SK-N-SH (cell line): ENCODE data around the gene OR10G3. TPM values are rescaled to one million over a fixed set of nuclear protein-coding genes. Genes with fewer than 3 reads are reported as not detected.
A peak's percentile ranks its signal among the peaks of the same experiment; 100 is the strongest.

ENCODE experiments used
- CTCF ChIA-PET: fragments of 300-600, 350-600 bp; formaldehyde crosslinking; extraction: SDS; loops from one replicate; lab custom pipeline; 2021; lab: Yijun Ruan, JAX
- POLR2A ChIA-PET: fragments of 350-600 bp; sonication (Branson Sonifier 250); formaldehyde crosslinking; extraction: SDS; loops from one replicate; lab custom pipeline; 2020; ENCODE audit warnings: antibody characterized with exemption, inconsistent platforms; lab: Yijun Ruan, JAX
- DNase-seq: peaks from one replicate; pipeline ENCODE4 v3.0.0; 2012
- H2AFZ ChIP-seq: fragments of 200-600 bp; sonication (generic); 2 replicates; pipeline ENCODE4 v1.8.1; 2016; ENCODE audit warnings: antibody characterized with exemption, mild to moderate bottlenecking, low read depth
- H3F3A ChIP-seq: fragments of 200-600 bp; sonication (generic); replicated peaks from 2 replicates; pipeline ENCODE3; 2016; ENCODE audit warnings: antibody characterized with exemption, mild to moderate bottlenecking; ENCODE audit not compliant: insufficient read depth
- H3K27ac ChIP-seq, 2 experiments: fragments of 200-500 bp in 1 of 2; fragments of 200-600 bp in 1 of 2; sonication (Bioruptor generic) in 1 of 2; sonication (generic), shearing (Covaris generic) in 1 of 2; 2 replicates each; pipeline versions ENCODE4 v1.5.1 to v1.6.1; 2014 to 2016; ENCODE audit warnings: low read depth in 2 of 2, inconsistent platforms in 1 of 2, low read length in 1 of 2, mild to moderate bottlenecking in 1 of 2, mixed read lengths in 1 of 2
- H3K27me3 ChIP-seq: fragments of 200-600 bp; sonication (generic), shearing (Covaris generic); 2 replicates; pipeline ENCODE4 v1.6.1; 2016; ENCODE audit warnings: mixed run types; ENCODE audit not compliant: insufficient read depth
- H3K36me3 ChIP-seq, 2 experiments: fragments of 200-500 bp in 1 of 2; fragments of 200-600 bp in 1 of 2; sonication (Bioruptor generic) in 1 of 2; sonication (generic) in 1 of 2; replicated peaks in 1 of 2; 2 replicates each; pipeline versions ENCODE3 to v1.5.1; 2014 to 2016; ENCODE audit warnings: low read length in 1 of 2, mild to moderate bottlenecking in 1 of 2; ENCODE audit not compliant: insufficient read depth in 2 of 2, control insufficient read depth in 1 of 2
- H3K4me1 ChIP-seq, 2 experiments: fragments of 200-500 bp in 1 of 2; fragments of 200-600 bp in 1 of 2; sonication (Bioruptor generic) in 1 of 2; sonication (generic), shearing (Covaris generic) in 1 of 2; 2 replicates each; pipeline versions ENCODE4 v1.5.1 to v1.6.1; 2014 to 2016; ENCODE audit warnings: low read depth in 1 of 2, low read length in 1 of 2, mixed run types in 1 of 2; ENCODE audit not compliant: insufficient read depth in 2 of 2, control insufficient read depth in 1 of 2
- H3K4me2 ChIP-seq: fragments of 200-600 bp; sonication (generic), shearing (Covaris generic); 2 replicates; pipeline ENCODE4 v1.6.1; 2017; ENCODE audit warnings: mixed run types
- H3K4me3 ChIP-seq, 2 experiments: fragments of 200-500 bp in 1 of 2; fragments of 200-600 bp in 1 of 2; sonication (Bioruptor generic) in 1 of 2; sonication (generic), shearing (Covaris generic) in 1 of 2; 2 replicates each; pipeline versions ENCODE4 v1.5.1 to v1.8.1; 2014 to 2016; ENCODE audit warnings: low read depth in 2 of 2, inconsistent platforms in 1 of 2, low read length in 1 of 2, mild to moderate bottlenecking in 1 of 2, mixed read lengths in 1 of 2, moderate library complexity in 1 of 2
- H3K79me2 ChIP-seq: fragments of 200-600 bp; sonication (generic); 2 replicates; pipeline ENCODE4 v1.8.1; 2017; ENCODE audit warnings: mild to moderate bottlenecking; ENCODE audit not compliant: insufficient read depth
- H3K9ac ChIP-seq: fragments of 200-600 bp; sonication (generic); 2 replicates; pipeline ENCODE4 v1.6.1; 2017; ENCODE audit warnings: mixed run types
- H3K9me2 ChIP-seq: fragments of 200-600 bp; sonication (generic); 2 replicates; pipeline ENCODE4 v1.6.1; 2017; ENCODE audit warnings: mixed run types
- H3K9me3 ChIP-seq: fragments of 200-600 bp; sonication (generic); 2 replicates; pipeline ENCODE4 v1.6.1; 2017; ENCODE audit warnings: mixed run types, mild to moderate bottlenecking, moderate library complexity
- H4K20me1 ChIP-seq: fragments of 200-600 bp; sonication (generic); 2 replicates; pipeline ENCODE4 v1.6.1; 2017; ENCODE audit warnings: mild to moderate bottlenecking, mixed run types; ENCODE audit not compliant: insufficient read depth
- ELF1 ChIP-seq: IDR thresholded peaks from 2 replicates; pipeline ENCODE4 v1.4.0; 2012
- FOSL2 ChIP-seq: IDR thresholded peaks from 2 replicates; pipeline ENCODE4 v1.4.0; 2012; ENCODE audit warnings: low read depth, mild to moderate bottlenecking, moderate library complexity, borderline replicate concordance
- FOXM1 ChIP-seq: IDR thresholded peaks from 2 replicates; pipeline ENCODE4 v1.4.0; 2012; ENCODE audit warnings: low read depth, mild to moderate bottlenecking
- GABPA ChIP-seq: IDR thresholded peaks from 2 replicates; pipeline ENCODE4 v1.4.0; 2012; ENCODE audit warnings: low read depth, mild to moderate bottlenecking
- JUND ChIP-seq: IDR thresholded peaks from 2 replicates; pipeline ENCODE4 v1.4.0; 2012
- MAX ChIP-seq: IDR thresholded peaks from 2 replicates; pipeline ENCODE4 v1.4.0; 2012; ENCODE audit warnings: low read depth
- MEF2A ChIP-seq: IDR thresholded peaks from 2 replicates; pipeline ENCODE4 v1.4.0; 2012; ENCODE audit warnings: low read depth, borderline replicate concordance
- NFIC ChIP-seq: IDR thresholded peaks from 2 replicates; pipeline ENCODE4 v1.4.0; 2012; ENCODE audit warnings: borderline replicate concordance
- NRF1 ChIP-seq: IDR thresholded peaks from 2 replicates; pipeline ENCODE4 v1.6.1; 2012; ENCODE audit warnings: low read depth, mild to moderate bottlenecking, low read length
- POLR2AphosphoS5 ChIP-seq: IDR thresholded peaks from 2 replicates; pipeline ENCODE4 v1.6.1; 2012; ENCODE audit warnings: low read depth, low read length
- RAD21 ChIP-seq: IDR thresholded peaks from 2 replicates; pipeline ENCODE4 v1.6.1; 2012; ENCODE audit warnings: mild to moderate bottlenecking, low read length
- RCOR1 ChIP-seq: fragments of 150-350 bp; IDR thresholded peaks from 2 replicates; pipeline ENCODE4 v1.6.1; 2017; ENCODE audit warnings: antibody characterized with exemption, low read length
- RXRA ChIP-seq: IDR thresholded peaks from 2 replicates; pipeline ENCODE4 v1.4.0; 2012; ENCODE audit warnings: low read depth, mild to moderate bottlenecking, borderline replicate concordance
- SIN3A ChIP-seq: IDR thresholded peaks from 2 replicates; pipeline ENCODE4 v1.6.1; 2012; ENCODE audit warnings: low read depth, mild to moderate bottlenecking, low read length, moderate library complexity, borderline replicate concordance
- SMC3 ChIP-seq: IDR thresholded peaks from 2 replicates; pipeline ENCODE4 v1.6.1; 2012; ENCODE audit warnings: low read depth, low read length, improper control_type of control experiment
- TAF1 ChIP-seq: IDR thresholded peaks from 2 replicates; pipeline ENCODE4 v1.6.1; 2012; ENCODE audit warnings: low read depth, mild to moderate bottlenecking, low read length, moderate library complexity, borderline replicate concordance
- TCF12 ChIP-seq: IDR thresholded peaks from 2 replicates; pipeline ENCODE4 v1.4.0; 2012
- TEAD4 ChIP-seq: IDR thresholded peaks from 2 replicates; pipeline ENCODE4 v1.4.0; 2012; ENCODE audit warnings: mild to moderate bottlenecking, borderline replicate concordance; ENCODE audit not compliant: insufficient read depth
- USF1 ChIP-seq: IDR thresholded peaks from 2 replicates; pipeline ENCODE4 v1.4.0; 2012; ENCODE audit warnings: low read depth, borderline replicate concordance
- WGBS: methylation state at CpG from one replicate; pipeline ENCODE4 v1.1.6; 2017; ENCODE audit warnings: low lambda C conversion rate; 5-methylcytosine and 5-hydroxymethylcytosine counted together
- polyA plus RNA-seq, 3 experiments: library from polyadenylated mRNA; depleted of rRNA; stranded (reverse); fragments of >200 nt; gene quantifications; 2 replicates each; pipeline ENCODE4 v1.2.3, GENCODE V29; 2012
- TF ChIP-seq, protein P1 (sequence below): fragments of 150-350 bp; IDR thresholded peaks from 2 replicates; pipeline ENCODE4 v1.6.1; 2017; ENCODE audit warnings: antibody characterized with exemption, low read length, low read depth, borderline replicate concordance
- TF ChIP-seq, protein P2 (sequence below): IDR thresholded peaks from 2 replicates; pipeline ENCODE4 v1.4.0; 2012; ENCODE audit warnings: low read depth, borderline replicate concordance

OR10G3 gene
- polyA plus RNA-seq, 1 of the 3 experiments (the other 2 are of a cell fraction) = not detected

DNA sequence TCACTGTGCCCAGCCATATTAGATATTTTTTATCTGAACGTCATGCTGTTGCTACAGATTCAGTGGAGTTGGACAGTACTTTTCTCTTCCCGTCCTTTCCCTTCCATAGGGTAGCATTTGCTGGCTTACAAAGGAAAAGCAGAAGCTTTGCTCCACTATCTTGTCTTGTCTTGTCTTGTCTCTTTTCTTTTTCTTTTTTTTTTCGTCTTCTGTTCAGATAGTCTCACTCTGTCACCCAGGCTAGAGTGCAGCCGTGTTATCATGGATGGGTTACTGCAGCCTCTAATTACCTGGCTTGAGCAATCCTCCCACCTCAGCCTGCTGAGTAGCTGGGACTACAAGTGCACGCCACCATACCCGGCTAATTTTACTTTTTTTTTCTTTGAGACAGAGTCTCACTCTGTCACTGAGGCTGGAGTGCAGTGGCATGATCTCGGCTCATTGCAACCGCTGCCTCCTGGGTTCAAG lies 21.1 kb downstream of the OR10G3 start:
- no peaks in the 10 kb centered on the region; a peak in 1 of 4 replicates for H3K4me1 ChIP-seq
- H3K9me2 ChIP-seq = no peaks in the 10 kb centered on the region
- no peaks in the 10 kb centered on the region for H4K20me1 ChIP-seq
- WGBS = 67% methylated on average over 8 of the region's 8 CpGs
- H2AFZ ChIP-seq = no peak overlapping the region
- ChIA-PET CTCF (interaction anchor here (0.7 to 2.2 kb wide), 5 partner anchors 14 to 691 kb away, joined by 3 to 16 read pairs (median 3); partner anchors contain the start of gene CHD8), POLR2A (no interaction called here)
- TF ChIP-seq MEF2A (no peak), POLR2AphosphoS5 (no peak), TEAD4 (no peak), TAF1 (no peak)
- H3K9ac ChIP-seq = no peak overlapping the region
- no peak overlapping the region for H3K4me2 ChIP-seq
- no peaks in the 10 kb centered on the region for H3K9me3 ChIP-seq
- no peak overlapping the region for H3K4me3 ChIP-seq
- H3K79me2 ChIP-seq = no peaks in the 10 kb centered on the region
- peaks cover 2% of the 10 kb centered on the region; the same call in 1 of the 2 replicates for H3K27me3 ChIP-seq
- no peaks in the 10 kb centered on the region for H3K36me3 ChIP-seq
- DNase-seq = no peak
- H3K27ac ChIP-seq = no peak overlapping the region
- no peaks in the 10 kb centered on the region for H3F3A ChIP-seq

DNA sequence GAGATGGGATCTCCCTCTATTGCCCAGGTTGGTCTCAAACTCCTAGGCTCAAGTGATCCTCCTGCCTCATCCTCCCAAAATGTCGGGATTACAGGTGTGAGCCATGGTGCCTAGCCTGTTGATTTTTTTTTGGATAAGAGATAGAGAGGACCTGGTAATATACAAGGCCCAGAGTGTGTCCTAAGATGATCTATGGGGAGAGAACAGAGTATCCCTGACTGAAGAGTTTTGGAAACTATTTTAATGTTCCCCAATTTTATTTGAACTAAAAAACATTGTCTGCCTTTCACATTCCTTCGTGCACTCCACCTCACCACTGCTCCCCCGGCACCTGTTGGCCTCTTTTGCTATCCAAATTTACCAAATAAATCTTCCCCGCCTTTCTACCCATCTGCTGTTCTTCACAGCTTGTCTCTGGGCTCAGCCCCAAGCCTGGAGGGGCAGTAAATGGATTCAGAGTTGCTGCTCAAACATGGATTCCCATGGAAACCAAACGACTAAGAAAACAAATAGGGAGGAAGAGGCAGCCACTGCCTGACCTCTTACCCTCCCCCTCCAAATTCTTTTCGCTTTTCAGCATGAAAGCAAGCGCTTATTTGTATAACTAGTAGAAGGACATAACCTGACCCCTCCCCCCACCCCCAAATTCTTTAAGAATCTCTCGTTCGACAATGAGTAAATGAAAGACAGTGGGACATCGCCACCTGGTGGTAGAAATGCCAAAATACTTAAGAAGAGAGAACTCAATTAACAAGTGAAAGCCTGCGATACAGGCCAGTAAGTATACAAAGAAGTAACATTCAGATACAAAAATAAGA lies 22.6 kb downstream of the OR10G3 start:
- Histone ChIP-seq H4K20me1 (no peaks in the 10 kb centered on the region), H3K4me2 (peak overlapping the region; percentile 79), H3K27ac (peak overlapping the region in 1 of 2 experiments; percentile 4; a peak in 1 of 4 replicates), H3K27me3 (no peaks in the 10 kb centered on the region), H3K4me1 (no peaks in the 10 kb centered on the region; a peak in 1 of 4 replicates), H3F3A (no peaks in the 10 kb centered on the region), H3K4me3 (peak overlapping the region; percentile 32 to 57), H3K9me3 (no peaks in the 10 kb centered on the region), H2AFZ (peak overlapping the region; percentile 83), H3K79me2 (no peaks in the 10 kb centered on the region), H3K36me3 (no peaks in the 10 kb centered on the region), H3K9me2 (no peaks in the 10 kb centered on the region), H3K9ac (0 out of 2 replicates have a peak overlapping the region, but pooled peaks have one; percentile 33)
- WGBS = 14% methylated on average over 11 of the region's 11 CpGs
- CTCF ChIA-PET = interaction anchor here (0.6 to 2.9 kb wide), 19 partner anchors 9 to 453 kb away, joined by 3 to 27 read pairs (median 3); partner anchors contain the start of genes METTL3 and SALL2
- POLR2A ChIA-PET = no interaction called here
- DNase-seq = peak; percentile 65
- TF ChIP-seq USF1 (no peak), FOSL2 (no peak), NFIC (no peak), RXRA (no peak), SIN3A (no peak), MAX (no peak), ELF1 (no peak), JUND (no peak), NRF1 (no peak), RAD21 (peak; percentile 87), POLR2AphosphoS5 (no peak), GABPA (no peak), TCF12 (peak; percentile 17; the same call in 1 of the 2 replicates), RCOR1 (no peak; the same call in 1 of the 2 replicates), SMC3 (peak; percentile 56), FOXM1 (no peak)
- TF ChIP-seq, protein P1, sequence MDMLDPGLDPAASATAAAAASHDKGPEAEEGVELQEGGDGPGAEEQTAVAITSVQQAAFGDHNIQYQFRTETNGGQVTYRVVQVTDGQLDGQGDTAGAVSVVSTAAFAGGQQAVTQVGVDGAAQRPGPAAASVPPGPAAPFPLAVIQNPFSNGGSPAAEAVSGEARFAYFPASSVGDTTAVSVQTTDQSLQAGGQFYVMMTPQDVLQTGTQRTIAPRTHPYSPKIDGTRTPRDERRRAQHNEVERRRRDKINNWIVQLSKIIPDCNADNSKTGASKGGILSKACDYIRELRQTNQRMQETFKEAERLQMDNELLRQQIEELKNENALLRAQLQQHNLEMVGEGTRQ = no peak
- TF ChIP-seq, protein P2, sequence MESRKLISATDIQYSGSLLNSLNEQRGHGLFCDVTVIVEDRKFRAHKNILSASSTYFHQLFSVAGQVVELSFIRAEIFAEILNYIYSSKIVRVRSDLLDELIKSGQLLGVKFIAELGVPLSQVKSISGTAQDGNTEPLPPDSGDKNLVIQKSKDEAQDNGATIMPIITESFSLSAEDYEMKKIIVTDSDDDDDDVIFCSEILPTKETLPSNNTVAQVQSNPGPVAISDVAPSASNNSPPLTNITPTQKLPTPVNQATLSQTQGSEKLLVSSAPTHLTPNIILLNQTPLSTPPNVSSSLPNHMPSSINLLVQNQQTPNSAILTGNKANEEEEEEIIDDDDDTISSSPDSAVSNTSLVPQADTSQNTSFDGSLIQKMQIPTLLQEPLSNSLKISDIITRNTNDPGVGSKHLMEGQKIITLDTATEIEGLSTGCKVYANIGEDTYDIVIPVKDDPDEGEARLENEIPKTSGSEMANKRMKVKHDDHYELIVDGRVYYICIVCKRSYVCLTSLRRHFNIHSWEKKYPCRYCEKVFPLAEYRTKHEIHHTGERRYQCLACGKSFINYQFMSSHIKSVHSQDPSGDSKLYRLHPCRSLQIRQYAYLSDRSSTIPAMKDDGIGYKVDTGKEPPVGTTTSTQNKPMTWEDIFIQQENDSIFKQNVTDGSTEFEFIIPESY = no peak
